GM12878 (cell line): ENCODE results near the gene INO80D. TPM values are rescaled to one million over a fixed set of nuclear protein-coding genes. Genes with fewer than 3 reads are reported as not detected.

Source experiments
- ATAC-seq: fragments of 200-7000 bp; cut with Tn5 transposase; 3 replicates; pipeline ENCODE4 v1.9.1; 2020; ENCODE audit warnings: mild to moderate bottlenecking, moderate library complexity
- BruUV-seq: library from RNA; stranded (reverse); fragments of 400-500 nt; replicated peaks from 2 replicates; lab custom pipeline; 2021; lab: Mats Ljungman, UMichigan
- CTCF ChIA-PET: fragments of 300-600 bp; sonication (Branson Sonifier 250); formaldehyde crosslinking; extraction: SDS; loops from one replicate; lab custom pipeline; 2021; ENCODE audit warnings: inconsistent platforms; lab: Yijun Ruan, JAX
- POLR2A ChIA-PET: fragments of 350-600 bp; formaldehyde crosslinking; extraction: SDS; loops from one replicate; lab custom pipeline; 2021; ENCODE audit warnings: inconsistent platforms; lab: Charles Lee
- RAD21 ChIA-PET: fragments of 300-600 bp; sonication (Branson Sonifier 250); formaldehyde crosslinking; loops from one replicate; lab custom pipeline; 2023; ENCODE audit warnings: antibody characterized with exemption; ENCODE audit not compliant: unreplicated experiment; lab: Charles Lee
- SMC1A ChIA-PET: fragments of 300-600 bp; sonication (Branson Sonifier 250); formaldehyde crosslinking; loops from one replicate; lab custom pipeline; 2023; ENCODE audit not compliant: unreplicated experiment, uncharacterized antibody; lab: Charles Lee
- DNase-seq: peaks from one replicate; pipeline ENCODE4 v3.0.0-alpha.2; 2011; ENCODE audit warnings: low read depth, low spot score
- FAIRE-seq: peaks from 3 replicates; lab custom pipeline; 2011; peaks lifted over from hg19 to GRCh38; lab: Jason Lieb, UNC
- H2AFZ ChIP-seq: 2 replicates; pipeline ENCODE4 v1.6.0; 2011; ENCODE audit warnings: low read depth, low read length, control low read depth; ENCODE audit not compliant: control insufficient read depth
- H3K27ac ChIP-seq: 2 replicates; pipeline ENCODE4 v1.5.1; 2011; ENCODE audit warnings: control low read depth; ENCODE audit not compliant: control insufficient read depth, insufficient read depth
- H3K27me3 ChIP-seq, 2 experiments: replicated peaks in 1 of 2; 2 replicates each; pipeline versions ENCODE4 v1.6.0 to v1.6.1; 2011; ENCODE audit warnings: low read length in 1 of 2; ENCODE audit not compliant: control insufficient read depth in 2 of 2, insufficient read depth in 2 of 2
- H3K36me3 ChIP-seq, 2 experiments: 2 replicates each; pipeline ENCODE4 v1.5.1; 2011; ENCODE audit warnings: low read length in 1 of 2; ENCODE audit not compliant: control insufficient read depth in 2 of 2, insufficient read depth in 2 of 2
- H3K4me1 ChIP-seq: 2 replicates; pipeline ENCODE4 v1.6.1; 2011; ENCODE audit warnings: mild to moderate bottlenecking, low read length, moderate library complexity, mixed read lengths; ENCODE audit not compliant: control insufficient read depth, insufficient read depth
- H3K4me2 ChIP-seq: 2 replicates; pipeline ENCODE4 v1.6.0; 2011; ENCODE audit warnings: control low read depth; ENCODE audit not compliant: control insufficient read depth, insufficient read depth
- H3K4me3 ChIP-seq: fragments of 200-600 bp; sonication (generic); 2 replicates; pipeline ENCODE4 v1.5.1; 2016
- H3K79me2 ChIP-seq: 2 replicates; pipeline ENCODE4 v1.6.0; 2011; ENCODE audit warnings: low read length; ENCODE audit not compliant: control insufficient read depth, insufficient read depth
- H3K9ac ChIP-seq: 2 replicates; pipeline ENCODE4 v1.8.0; 2011; ENCODE audit warnings: low read length, control low read depth, mixed read lengths; ENCODE audit not compliant: control insufficient read depth, insufficient read depth
- H3K9me3 ChIP-seq: replicated peaks from 3 replicates; pipeline ENCODE4 v1.5.1; 2011; ENCODE audit warnings: mild to moderate bottlenecking, low read length; ENCODE audit not compliant: control insufficient read depth, insufficient read depth
- H4K20me1 ChIP-seq: 2 replicates; pipeline ENCODE4 v1.6.0; 2011; ENCODE audit not compliant: control insufficient read depth, insufficient read depth
- ASH2L ChIP-seq: fragments of 300-600, 200-600 bp; sonication (generic); IDR thresholded peaks from 2 replicates; pipeline ENCODE4 v1.6.1; 2017; ENCODE audit warnings: low read depth, mild to moderate bottlenecking, borderline replicate concordance
- CBX3 ChIP-seq: fragments of 200-600 bp; sonication (generic); IDR thresholded peaks from 2 replicates; pipeline ENCODE4 v1.6.1; 2016; ENCODE audit warnings: low read depth, borderline replicate concordance
- EZH2 ChIP-seq: IDR thresholded peaks from 2 replicates; pipeline ENCODE4 v1.6.1; 2012; ENCODE audit warnings: low read depth, mild to moderate bottlenecking, control low read depth, inconsistent platforms, low read length, borderline replicate concordance; ENCODE audit not compliant: control insufficient read depth
- FOXM1 ChIP-seq: IDR thresholded peaks from 2 replicates; pipeline ENCODE4 v1.6.1; 2012; ENCODE audit warnings: low read depth, mild to moderate bottlenecking, inconsistent platforms, low read length, moderate library complexity
- GABPA ChIP-seq: IDR thresholded peaks from 2 replicates; pipeline ENCODE4 v1.6.1; 2014; ENCODE audit warnings: antibody characterized with exemption, low read depth, mild to moderate bottlenecking, inconsistent platforms
- JUND ChIP-seq: IDR thresholded peaks from 2 replicates; pipeline ENCODE4 v1.6.1; 2012; ENCODE audit warnings: low read depth, mild to moderate bottlenecking, low read length, improper control_type of control experiment, moderate library complexity
- MTA3 ChIP-seq: IDR thresholded peaks from 2 replicates; pipeline ENCODE4 v1.6.1; 2012; ENCODE audit warnings: low read length, inconsistent platforms, borderline replicate concordance
- NFXL1 ChIP-seq: fragments of 450-650 bp; IDR thresholded peaks from 2 replicates; pipeline ENCODE4 v1.6.1; 2017; ENCODE audit warnings: antibody characterized with exemption, mild to moderate bottlenecking, borderline replicate concordance
- RBBP5 ChIP-seq: fragments of 200-600 bp; sonication (generic); conservative IDR thresholded peaks from 2 replicates; pipeline ENCODE4 v1.6.1; 2016
- RCOR1 ChIP-seq: conservative IDR thresholded peaks from 2 replicates; pipeline ENCODE4 v1.6.1; 2012; ENCODE audit warnings: low read depth, low read length, improper control_type of control experiment
- SMARCA5 ChIP-seq: fragments of 450-650 bp; IDR thresholded peaks from 2 replicates; pipeline ENCODE4 v1.6.1; 2017; ENCODE audit warnings: mild to moderate bottlenecking
- SREBF1 ChIP-seq: IDR thresholded peaks from 2 replicates; pipeline ENCODE4 v1.6.1; 2012; ENCODE audit warnings: mild to moderate bottlenecking, low read length
- SRF ChIP-seq, 2 experiments: IDR thresholded peaks; 2 replicates each; pipeline ENCODE4 v1.6.1; 2011; ENCODE audit warnings: low read depth in 2 of 2, low read length in 2 of 2, mild to moderate bottlenecking in 1 of 2, moderate library complexity in 1 of 2
- TARDBP ChIP-seq: IDR thresholded peaks from 2 replicates; pipeline ENCODE4 v1.6.1; 2016; ENCODE audit warnings: borderline replicate concordance
- TCF3 ChIP-seq: IDR thresholded peaks from 2 replicates; pipeline ENCODE4 v1.6.1; 2012; ENCODE audit warnings: low read depth, mild to moderate bottlenecking, low read length, borderline replicate concordance; ENCODE audit not compliant: insufficient read depth
- WRNIP1 ChIP-seq: IDR thresholded peaks from 2 replicates; pipeline ENCODE4 v1.6.1; 2011; ENCODE audit warnings: low read depth, low read length, improper control_type of control experiment, borderline replicate concordance
- WGBS: methylation state at CpG from one replicate; pipeline ENCODE4 v1.1.6; 2016; ENCODE audit warnings: low lambda C conversion rate; ENCODE audit not compliant: insufficient replicate concordance, insufficient coverage; ENCODE audit errors: missing lambda C conversion rate; 5-methylcytosine and 5-hydroxymethylcytosine counted together
- in situ Hi-C: fragments of 300-500 bp; cut with MboI; formaldehyde crosslinking; loops from 9 replicates; pipeline ENCODE4 v1.14.3; 2018; ENCODE audit warnings: mixed read lengths
- intact Hi-C: fragments of 100-400 bp; cut with micrococcal nuclease; formaldehyde crosslinking; loops from one replicate; pipeline ENCODE4 v1.14.2; 2022; ENCODE audit not compliant: unreplicated experiment
- polyA plus RNA-seq, 11 experiments: library from polyadenylated mRNA; depleted of rRNA in 4 of 11; unstranded in 6 of 11; stranded (reverse) in 5 of 11; fragments of >200 nt; fragmentation: Nextera tagmentation in 4 of 11; fragmentation: Illumina TruSeq in 1 of 11; extraction: Ambion mirVana in 4 of 11; extraction: Trizol in 1 of 11; gene quantifications; 1 replicate in 1 of 11; 2 replicates in 10 of 11; pipeline versions ENCODE4 v1.2.1 to v1.2.3, GENCODE V29; 2011 to 2016; ENCODE audit warnings: inconsistent platforms in 2 of 11, missing spikeins in 2 of 11, low read depth in 1 of 11
- total RNA-seq, 4 experiments: library from RNA; depleted of rRNA in 3 of 4; stranded (reverse); fragments of >200 nt in 3 of 4; fragmentation: Illumina TruSeq in 1 of 4; extraction: Trizol in 1 of 4; gene quantifications; 2 replicates each; pipeline versions ENCODE4 v1.2.1 to v1.2.3, GENCODE V29; 2013 to 2021
- TF ChIP-seq, protein P1 (sequence below): IDR thresholded peaks from 2 replicates; pipeline ENCODE4 v1.6.1; 2011; ENCODE audit warnings: mild to moderate bottlenecking, low read depth, low read length, moderate library complexity; ENCODE audit not compliant: insufficient replicate concordance
- TF ChIP-seq, protein P2 (sequence below): IDR thresholded peaks from 2 replicates; pipeline ENCODE4 v1.6.1; 2012; ENCODE audit warnings: low read depth, low read length, improper control_type of control experiment
- TF ChIP-seq, protein P3 (sequence below): fragments of 450-650 bp; IDR thresholded peaks from 2 replicates; pipeline ENCODE4 v1.6.1; 2017; ENCODE audit warnings: mild to moderate bottlenecking, moderate library complexity

The INO80D gene
- total and polyA plus RNA-seq, 10 of the 15 experiments (the other 5 are each of a cell fraction or from before 2014, with no cell fraction given): 0.73 to 16.3 (median 4.7) TPM

DNA sequence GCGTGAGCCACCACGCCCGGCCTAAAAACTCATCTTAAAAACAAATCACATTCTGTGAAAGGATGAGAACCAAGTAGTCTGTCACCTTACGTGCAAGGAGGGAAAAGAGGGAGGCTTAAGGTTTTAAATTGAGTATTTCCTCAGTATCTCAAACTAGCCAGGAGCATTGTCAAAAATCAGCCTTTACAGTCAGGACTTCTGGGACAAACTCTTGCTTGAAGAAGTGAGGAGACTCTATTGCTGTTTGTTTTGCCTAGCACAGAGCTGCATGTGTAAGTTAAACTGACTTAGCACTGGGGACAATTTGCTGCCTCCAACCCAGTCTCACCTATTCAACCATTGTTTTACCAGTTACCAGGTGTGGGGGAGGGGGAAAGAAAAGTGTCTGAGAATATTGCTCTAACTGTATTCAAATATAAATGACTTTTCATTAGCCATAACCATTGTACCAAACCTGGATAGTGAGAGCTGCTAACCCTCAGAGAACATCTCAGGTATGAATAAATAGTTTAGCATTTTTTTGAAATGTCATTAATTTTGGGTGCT, 3.6 kb downstream of the INO80D start:
- Histone ChIP-seq H3K9ac (no peak overlapping the region), H3K36me3 (no peaks in the 10 kb centered on the region), H3K4me2 (peak overlapping the region; percentile 59), H3K4me1 (peaks cover 13% of the 10 kb centered on the region), H4K20me1 (no peaks in the 10 kb centered on the region), H2AFZ (no peak overlapping the region), H3K4me3 (no peak overlapping the region), H3K79me2 (peaks cover 81% of the 10 kb centered on the region), H3K27me3 (no peaks in the 10 kb centered on the region), H3K9me3 (no peaks in the 10 kb centered on the region), H3K27ac (no peak overlapping the region)
- CTCF ChIA-PET: interaction anchor here (1.7 kb wide), 1 partner anchor 71 kb away, joined by 6 read pairs; no protein-coding TSS in a partner anchor
- DNase-seq: no peak
- TSS peak; percentile 40 for BruUV-seq
- RAD21 ChIA-PET: interaction anchor here (1.2 to 1.6 kb wide), 2 partner anchors 9 to 71 kb away, joined by 3 to 4 read pairs; no protein-coding TSS in a partner anchor
- POLR2A ChIA-PET: interaction anchor here (1.3 kb wide), 1 partner anchor 51 kb away, joined by 3 read pairs; no protein-coding TSS in a partner anchor
- intact Hi-C loops (no loop called here), in situ Hi-C loops (no loop called here)
- TF ChIP-seq CBX3 (no peak), EZH2 (no peak), RBBP5 (no peak), SMARCA5 (no peak), SRF (IDR thresholded peaks at IDR 0.05; ENCODE audit: low read depth in 2 of 2, low read length in 2 of 2) (no peak), SREBF1 (no peak), ASH2L (no peak), RCOR1 (no peak), GABPA (no peak), JUND (no peak), FOXM1 (no peak), TCF3 (no peak), NFXL1 (no peak), TARDBP (no peak), MTA3 (no peak), WRNIP1 (no peak)
- TF ChIP-seq, protein P1, sequence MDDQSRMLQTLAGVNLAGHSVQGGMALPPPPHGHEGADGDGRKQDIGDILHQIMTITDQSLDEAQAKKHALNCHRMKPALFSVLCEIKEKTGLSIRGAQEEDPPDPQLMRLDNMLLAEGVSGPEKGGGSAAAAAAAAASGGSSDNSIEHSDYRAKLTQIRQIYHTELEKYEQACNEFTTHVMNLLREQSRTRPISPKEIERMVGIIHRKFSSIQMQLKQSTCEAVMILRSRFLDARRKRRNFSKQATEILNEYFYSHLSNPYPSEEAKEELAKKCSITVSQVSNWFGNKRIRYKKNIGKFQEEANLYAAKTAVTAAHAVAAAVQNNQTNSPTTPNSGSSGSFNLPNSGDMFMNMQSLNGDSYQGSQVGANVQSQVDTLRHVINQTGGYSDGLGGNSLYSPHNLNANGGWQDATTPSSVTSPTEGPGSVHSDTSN: no peak
- TF ChIP-seq, protein P2, sequence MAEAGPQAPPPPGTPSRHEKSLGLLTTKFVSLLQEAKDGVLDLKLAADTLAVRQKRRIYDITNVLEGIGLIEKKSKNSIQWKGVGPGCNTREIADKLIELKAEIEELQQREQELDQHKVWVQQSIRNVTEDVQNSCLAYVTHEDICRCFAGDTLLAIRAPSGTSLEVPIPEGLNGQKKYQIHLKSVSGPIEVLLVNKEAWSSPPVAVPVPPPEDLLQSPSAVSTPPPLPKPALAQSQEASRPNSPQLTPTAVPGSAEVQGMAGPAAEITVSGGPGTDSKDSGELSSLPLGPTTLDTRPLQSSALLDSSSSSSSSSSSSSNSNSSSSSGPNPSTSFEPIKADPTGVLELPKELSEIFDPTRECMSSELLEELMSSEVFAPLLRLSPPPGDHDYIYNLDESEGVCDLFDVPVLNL: no peak
- TF ChIP-seq, protein P3, sequence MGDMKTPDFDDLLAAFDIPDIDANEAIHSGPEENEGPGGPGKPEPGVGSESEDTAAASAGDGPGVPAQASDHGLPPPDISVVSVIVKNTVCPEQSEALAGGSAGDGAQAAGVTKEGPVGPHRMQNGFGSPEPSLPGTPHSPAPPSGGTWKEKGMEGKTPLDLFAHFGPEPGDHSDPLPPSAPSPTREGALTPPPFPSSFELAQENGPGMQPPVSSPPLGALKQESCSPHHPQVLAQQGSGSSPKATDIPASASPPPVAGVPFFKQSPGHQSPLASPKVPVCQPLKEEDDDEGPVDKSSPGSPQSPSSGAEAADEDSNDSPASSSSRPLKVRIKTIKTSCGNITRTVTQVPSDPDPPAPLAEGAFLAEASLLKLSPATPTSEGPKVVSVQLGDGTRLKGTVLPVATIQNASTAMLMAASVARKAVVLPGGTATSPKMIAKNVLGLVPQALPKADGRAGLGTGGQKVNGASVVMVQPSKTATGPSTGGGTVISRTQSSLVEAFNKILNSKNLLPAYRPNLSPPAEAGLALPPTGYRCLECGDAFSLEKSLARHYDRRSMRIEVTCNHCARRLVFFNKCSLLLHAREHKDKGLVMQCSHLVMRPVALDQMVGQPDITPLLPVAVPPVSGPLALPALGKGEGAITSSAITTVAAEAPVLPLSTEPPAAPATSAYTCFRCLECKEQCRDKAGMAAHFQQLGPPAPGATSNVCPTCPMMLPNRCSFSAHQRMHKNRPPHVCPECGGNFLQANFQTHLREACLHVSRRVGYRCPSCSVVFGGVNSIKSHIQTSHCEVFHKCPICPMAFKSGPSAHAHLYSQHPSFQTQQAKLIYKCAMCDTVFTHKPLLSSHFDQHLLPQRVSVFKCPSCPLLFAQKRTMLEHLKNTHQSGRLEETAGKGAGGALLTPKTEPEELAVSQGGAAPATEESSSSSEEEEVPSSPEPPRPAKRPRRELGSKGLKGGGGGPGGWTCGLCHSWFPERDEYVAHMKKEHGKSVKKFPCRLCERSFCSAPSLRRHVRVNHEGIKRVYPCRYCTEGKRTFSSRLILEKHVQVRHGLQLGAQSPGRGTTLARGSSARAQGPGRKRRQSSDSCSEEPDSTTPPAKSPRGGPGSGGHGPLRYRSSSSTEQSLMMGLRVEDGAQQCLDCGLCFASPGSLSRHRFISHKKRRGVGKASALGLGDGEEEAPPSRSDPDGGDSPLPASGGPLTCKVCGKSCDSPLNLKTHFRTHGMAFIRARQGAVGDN: no peak
- ATAC-seq: no peak
- SMC1A ChIA-PET: interaction anchor here (1.2 to 1.5 kb wide), 2 partner anchors 42 to 66 kb away, joined by 3 read pairs; no protein-coding TSS in a partner anchor
- WGBS: 92% methylated on average over 4 of the region's 4 CpGs
- FAIRE-seq: no peak
